T follicular helper cell (primary cell): Measurements from ENCODE around the gene ENTR1.
"Not testable (repeated sequence)": the region's sequence is repeated elsewhere in the genome, so short reads cannot be mapped to it uniquely, and the experiment has no call there.

Experiments used
- DNase-seq: peaks from one replicate; pipeline ENCODE4 v3.0.0-alpha.2; 2020; ENCODE audit warnings: low read depth

Gene ENTR1

DNA sequence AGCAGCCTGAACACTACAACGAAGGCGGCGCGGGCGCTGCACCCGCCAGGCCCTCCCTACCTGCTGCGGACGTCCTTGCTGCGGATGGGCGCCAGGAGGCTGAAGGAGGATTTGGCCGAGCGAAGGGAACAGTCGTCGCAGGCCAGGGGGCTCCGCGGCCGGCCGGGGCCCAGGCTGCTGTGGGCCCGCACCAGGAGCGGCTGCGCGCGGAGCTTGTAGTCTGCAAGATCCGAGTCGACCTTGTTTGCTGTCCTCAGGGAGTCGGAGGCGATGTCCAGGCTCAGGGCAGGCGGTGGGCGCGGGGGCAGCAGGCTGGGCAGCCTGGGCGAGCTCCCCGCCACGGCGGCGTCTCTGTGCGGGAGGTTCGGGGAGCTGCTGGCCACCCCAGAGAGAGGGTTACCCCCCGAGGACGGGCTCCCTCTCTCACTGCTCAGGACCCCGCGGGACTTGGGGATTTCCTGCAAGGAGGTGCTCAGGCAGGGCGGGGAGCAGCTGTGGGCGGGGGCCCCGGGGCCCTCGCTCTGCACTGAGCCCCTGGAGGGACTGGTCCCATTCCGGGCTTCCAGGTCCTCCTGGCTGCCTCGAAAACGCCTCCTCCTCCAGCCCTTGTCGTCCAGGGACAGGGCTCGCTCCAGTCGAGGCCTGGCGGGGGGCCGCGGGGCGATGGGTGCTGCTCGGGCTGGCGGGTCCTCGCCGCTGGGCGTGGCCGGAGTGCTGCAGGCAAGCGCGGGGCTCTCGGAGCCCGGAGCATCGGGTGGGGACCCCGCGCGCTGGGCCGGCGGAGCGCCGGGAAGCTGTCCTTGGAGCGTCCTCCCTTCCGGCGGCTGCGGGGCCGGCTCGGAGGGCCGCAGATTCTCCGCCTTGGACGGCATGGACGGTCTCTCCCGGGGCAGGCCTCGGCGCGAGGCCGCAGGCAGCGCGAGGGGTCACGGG, 28.4 kb upstream of the ENTR1 start:
- DNase-seq = peak; percentile 38

DNA sequence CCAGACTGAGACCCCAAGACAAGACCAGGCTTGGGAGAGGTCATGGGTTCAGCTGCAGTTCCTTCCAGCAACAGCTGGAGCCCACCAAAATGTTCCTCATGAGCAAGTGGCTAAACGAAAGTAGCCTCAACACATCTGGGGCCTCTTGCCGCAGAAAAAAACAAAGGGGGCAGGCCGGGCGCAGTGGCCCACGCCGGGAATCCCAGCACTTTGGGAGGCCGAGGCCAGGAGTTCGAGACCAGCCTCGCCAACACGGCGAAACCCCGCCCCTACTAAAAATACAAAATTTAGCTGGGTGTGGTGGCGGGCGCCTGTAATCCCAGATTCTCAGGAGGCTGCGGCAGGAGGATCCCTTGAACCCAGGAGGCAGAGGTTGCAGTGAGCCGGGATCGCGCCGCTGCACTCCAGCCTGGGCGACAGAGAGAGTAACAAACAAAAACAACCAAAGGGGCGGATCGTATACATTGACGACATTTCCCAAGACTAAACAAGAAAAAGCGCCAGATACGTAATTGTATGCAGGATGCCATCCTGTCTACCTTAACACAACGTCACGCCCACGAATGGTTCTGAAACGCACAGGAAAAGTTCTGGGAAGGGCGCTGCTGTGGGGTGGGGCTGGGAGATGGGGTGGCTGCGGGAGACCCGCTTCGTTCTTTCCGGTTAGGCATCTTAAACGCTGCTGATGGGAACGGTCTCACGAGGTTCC, 27.6 kb upstream of the ENTR1 start:
- DNase-seq = peak; percentile 18

DNA sequence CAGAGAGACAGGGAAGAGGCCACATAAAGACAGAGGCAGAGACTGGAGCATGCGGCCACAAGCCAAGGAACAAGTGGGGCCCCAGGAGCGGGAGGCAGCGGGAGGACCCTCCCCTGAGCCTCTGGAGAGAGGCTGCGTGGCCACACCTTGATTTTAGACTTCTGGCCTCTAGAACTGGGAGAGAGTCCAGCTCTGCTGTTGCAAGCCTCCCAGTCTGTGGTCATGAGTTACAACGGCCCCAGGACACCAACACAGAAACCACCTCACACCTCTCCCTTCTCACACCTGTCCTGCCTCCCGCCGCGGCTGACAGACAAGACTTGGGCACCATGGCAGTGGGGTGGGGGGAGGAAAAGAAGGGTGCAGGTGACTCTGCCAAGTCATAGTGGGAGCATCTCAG, 27.0 kb upstream of the ENTR1 start:
- DNase-seq = no peak

DNA sequence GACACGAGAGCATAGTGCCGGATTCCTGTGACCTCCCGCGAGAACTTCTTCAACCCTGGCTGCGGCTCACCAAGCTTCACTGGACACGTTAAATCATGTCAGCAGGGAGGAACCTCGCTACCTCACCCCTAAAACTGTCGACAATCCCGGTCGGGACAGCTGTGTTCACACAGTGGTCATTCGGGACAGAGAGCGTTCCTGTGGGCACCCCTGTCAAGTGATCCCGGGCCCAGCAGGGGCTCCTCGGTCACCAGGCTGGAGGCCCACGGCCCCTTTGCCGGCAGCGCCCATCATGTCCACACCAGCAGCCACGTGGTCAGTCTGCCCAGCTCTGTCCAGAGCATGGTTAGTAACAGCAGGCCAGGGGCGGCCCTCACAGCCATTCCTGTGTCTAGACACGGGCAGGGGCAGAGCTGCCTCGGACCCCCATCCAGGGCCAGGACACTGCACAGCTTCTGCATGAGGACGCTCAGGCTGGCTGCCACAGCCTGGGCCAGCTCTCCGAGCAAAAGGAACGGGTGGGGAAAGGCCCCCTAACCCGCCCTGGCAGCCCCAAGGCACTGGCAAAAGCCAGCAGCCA, 25.7 kb upstream of the ENTR1 start:
- DNase-seq = no peak

DNA sequence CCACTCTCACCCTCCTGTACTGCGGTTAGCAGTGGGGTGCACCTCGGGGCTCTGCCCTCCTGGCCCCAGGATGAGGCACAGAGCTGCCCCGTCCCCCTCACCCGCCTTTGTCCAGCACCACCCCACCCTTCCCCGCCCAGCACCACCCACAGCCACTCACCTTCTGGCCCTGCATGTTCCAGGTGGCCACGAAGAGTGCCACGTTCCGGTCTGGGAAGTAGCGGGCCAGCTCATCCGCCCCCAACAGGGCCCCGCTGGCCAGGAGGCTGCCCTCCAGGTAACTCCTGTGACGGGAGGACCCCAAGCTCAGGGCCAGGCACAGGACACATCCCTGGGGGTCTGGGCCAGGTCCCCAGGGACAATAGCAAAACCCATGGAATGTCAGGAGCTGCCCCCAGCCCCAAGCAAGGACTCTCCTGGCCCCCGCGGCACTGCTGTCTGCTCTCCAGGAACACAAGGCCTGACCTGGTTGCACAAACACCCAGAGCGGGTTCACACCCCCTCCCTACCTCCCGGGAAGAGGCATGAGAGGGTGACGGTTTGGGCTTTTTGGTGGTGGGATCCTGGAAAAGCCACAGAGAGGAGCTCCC, 24.3 kb upstream of the ENTR1 start:
- no peak for DNase-seq

DNA sequence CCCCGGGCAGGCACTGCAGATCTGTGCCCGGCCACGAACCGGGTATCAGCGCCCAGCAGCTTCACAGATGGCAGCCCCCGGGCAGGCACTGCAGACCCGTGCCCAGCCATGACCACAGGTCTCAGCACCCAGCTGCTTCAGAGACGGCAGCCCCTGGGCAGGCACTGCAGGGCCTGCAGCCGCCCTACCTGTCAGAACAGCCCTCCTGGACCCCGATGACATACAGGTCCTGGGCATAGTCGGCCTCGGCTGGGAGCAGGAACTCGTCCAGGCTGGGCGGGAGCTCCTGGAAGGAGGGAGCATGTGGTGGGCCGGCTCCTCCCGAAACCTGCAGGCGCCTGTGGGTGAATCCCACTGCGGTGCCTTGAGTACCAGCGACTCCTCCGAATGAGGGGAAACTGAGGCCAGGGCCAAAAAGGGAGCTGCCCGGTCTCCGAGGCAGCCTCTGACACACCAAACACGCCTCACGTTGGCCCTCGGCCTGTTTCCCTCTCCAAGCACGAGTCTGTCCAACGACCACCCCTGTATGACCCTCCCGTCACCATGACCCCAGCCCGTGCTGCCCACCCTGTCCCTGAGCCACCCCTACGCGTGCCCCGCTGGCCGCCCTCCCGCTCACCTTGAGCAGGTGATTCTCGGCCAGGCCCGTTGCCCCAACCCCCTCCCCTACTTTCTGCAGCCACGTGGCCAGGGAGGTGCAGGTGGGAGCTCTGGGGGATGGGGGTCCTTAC, 23.6 kb upstream of the ENTR1 start:
- DNase-seq = no peak

DNA sequence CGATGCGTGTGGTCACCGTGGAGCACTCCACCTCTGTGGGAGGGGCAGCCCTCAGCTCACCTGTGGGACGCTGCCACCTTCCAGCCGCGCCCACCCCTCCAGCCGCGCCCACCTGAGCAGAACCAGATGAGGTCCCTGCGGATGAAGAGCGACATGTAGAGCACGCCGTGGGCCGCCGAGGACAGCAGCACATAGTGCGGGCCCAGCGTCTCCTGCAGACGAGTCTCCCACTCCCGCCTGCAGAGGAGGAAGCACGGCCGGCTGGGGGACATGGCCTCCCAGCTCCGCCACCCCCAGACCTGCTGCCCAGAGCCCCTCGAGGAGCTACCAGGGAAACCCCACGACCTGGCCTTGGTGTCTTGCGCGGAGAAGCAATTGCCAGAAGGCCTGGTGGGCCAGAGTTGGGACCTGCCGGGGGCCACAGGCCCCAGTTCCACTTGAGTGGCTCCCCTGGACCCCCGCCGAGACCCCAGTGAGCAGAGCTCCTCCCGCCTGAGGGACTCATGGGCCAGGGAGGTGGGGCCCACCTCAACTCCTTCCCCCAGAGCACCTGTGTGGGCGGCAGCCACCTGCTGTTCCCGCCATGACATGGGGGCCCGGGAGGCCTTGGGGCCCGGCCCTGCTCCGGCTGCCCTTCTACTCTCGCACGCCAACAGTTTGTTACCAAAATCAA, 22.8 kb upstream of the ENTR1 start:
- no peak for DNase-seq

DNA sequence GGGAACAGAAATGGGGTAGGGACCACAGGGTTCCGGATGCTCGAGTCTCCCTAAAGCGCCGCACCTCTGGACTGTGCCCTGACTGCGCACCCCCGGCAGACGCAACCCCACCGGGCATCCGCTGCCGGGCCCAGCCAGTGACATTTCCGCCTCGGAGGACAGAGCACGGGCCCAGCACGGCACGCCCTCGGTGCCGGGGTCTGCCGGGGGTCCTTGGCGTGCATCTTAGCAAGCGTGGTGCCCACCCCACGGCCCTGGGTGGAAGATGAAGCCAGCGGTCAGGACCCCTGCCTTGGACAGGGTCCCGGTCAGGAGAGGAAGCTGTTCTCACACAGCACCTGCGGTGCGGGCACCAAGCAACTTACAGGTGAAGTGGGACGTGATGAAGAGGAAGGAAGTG, 22.2 kb upstream of the ENTR1 start:
- DNase-seq = no peak

DNA sequence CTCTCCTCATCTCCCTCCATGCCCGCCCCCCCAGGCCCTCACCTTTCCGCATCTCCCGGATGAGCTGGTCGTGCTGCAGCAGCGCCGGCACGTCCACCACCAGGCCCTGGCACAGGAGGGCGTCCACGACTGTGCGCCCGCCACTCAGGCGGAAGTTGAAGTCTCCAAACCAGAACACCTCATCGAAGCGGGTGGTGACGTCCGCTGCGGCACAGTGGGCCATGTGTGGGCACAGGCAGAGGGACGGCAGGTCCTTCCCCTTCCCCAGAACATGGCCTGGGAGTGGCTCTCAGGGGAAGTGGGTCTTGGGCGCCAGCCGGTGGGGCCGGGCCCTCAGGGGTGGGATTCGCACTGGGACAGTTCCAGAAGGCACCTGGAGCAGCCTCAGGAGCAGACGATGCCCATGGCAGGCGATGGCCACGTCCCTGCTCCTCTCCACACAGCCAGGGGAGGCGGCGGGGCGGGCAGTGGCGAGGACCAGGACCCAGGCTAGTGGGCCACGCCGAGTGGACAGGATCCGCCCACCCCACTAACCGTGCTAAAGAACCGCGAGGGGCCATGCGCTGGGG, 21.5 kb upstream of the ENTR1 start:
- no peak for DNase-seq

DNA sequence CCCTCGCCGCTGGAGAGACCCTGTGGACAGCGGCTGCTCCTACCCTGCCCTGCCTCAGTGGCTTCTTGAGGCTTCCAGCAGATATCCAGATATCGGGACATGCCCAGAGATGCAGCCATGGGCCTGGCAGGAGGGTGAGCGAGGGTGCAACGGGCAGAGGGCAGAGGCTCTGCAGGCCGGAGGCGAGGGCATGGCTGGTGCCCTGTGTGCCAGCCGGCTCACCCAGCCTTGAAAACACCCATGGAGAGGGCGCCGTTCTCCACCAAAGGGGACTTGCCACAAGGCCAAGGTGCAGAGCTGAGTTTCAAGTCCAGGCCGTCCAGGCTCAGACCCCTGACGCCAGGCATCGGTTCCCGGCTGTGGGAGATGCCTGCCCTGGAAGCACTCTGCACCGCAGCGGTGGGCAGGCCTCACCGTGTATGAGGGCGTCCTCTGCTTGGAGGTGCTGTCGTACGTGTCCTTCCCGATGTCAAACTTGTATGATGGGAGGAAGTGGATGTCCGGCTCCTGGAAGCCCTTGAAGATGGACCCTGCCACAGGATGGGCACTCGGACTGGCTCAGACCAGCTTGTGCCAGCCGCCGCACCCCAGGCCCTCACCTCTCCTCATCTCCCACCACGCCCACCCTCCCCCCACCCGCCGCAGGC, 20.3 kb upstream of the ENTR1 start:
- no peak for DNase-seq

DNA sequence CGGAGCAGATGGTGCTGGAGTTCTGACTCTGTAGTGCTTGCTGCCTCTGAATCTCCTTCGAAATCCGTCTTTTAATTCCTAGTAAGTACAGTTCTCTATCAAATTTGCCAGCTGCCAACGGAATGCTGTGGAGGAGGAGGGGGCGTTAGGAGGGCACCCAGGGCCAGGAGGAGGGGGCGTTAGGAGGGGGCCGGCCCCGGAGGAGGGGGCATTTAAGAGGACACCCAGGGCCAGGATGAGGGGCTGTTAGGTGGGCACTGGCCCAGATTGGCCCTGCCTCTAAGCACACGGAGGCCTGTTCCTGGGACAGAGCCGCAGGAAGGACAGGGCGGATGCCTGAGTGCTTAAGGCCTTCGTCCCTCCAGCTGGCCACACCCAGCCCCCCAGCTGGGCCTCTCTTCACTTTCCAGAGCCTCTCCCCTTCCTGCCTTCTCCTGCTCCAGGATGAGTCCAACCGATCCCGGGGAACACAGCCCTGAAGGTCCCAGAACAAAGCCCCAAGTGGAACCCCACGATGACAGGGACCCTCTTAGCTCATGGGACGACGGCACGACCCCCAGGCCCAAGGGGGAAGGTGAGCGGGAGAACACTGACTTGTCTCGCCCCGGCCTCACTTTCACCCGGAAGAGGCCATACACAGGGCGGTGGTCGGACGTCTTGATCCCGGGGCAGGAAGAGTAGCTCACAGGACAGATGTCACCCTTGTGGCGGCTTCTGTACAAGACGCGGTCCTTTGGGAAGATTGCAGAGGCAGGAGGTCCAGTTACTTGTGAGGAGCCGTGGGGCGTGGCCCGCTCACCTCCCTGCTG, 19.5 kb upstream of the ENTR1 start:
- DNase-seq = no peak

DNA sequence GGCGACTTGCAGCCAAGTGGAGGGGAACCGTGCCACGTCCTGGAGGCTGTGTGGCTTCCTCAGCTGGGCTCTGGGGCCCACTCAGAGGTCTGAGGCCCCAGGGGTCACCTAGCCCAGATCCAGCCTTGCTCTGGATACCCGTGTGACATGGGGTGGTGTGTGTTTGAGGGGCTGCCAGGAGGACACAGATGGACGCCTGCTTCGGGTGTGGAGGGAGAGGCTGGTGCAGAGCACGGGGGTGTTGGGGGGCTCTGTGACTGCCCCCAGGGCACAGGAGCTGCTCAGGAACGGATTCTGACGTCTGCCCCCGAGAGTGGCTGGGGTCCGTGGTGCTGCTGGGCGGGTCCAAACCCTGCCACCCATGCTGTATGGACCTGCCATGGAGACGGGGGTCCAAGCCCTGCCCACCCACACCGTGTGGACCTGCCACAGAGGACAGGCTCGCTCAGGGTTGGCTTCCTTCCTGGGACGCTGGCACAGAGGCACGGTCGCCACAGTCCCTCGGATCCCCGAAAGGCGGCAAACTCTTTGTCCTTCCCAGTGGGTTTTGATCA, 18.7 kb upstream of the ENTR1 start:
- DNase-seq = no peak

DNA sequence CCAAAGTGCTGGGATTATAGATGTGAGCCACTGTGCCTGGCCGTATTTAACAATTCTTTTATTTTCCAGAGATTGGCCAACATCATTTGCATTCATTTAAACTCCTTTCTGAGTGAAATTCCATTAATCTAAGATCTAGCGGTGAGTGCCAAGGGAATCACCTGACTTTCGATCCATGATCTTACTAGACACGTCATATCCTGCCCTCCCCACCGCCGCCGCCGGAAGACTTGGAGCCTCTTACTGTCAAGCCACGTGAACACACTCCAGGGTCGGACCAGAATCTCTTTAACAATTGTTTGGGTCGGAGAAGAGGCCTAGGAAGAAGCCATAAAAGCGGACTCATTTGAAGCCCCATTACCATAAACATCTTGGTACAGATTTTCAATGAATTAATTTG, 16.4 kb upstream of the ENTR1 start:
- DNase-seq = no peak

DNA sequence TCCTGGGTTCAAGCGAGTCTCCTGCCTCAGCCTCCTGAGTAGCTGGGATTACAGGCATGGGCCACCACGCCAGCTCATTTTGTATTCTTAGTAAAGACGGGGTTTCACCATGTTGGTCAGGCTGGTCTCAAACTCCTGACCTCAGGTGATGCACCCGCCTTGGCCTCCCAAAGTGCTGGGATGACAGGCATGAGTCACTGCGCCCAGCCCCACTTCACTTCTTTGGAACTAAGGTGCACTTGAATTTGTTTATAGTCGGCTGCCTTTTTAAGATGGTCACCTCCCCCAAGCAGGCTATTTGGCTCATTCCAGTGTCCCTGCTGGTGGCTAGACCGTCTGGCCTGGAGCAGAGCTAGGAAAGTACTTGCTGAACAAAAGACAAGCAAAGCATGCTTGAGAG, 15.0 kb upstream of the ENTR1 start:
- not testable (repeated sequence) for DNase-seq

DNA sequence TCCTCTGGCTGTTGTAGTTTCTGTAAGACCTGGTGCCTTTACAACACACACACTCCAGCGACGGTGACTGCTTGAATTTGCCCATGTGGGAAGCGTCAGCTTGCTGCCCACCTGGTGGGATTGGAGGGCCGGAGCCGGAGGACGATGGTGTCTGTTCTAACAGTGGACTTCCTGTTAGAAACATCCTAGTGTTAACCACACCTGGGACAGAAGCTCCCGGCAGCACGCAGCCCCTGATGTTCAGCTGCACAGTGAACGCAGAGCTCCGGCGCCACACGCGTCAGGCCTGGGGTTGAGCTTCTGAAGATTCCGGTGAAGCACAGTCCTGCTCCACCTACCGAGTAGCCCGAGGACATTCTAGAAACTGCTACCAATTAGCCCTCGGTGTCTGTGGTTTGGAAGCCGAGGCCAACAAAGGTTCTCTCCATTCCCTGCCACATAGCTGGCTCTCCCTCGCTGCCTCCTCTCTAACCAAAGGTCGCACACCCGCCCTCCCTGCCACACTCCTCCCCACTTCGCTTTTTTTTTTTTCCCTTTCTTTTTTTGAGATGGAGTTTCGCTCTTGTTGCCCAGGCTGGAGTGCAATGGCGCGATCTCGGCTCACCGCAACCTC, 14.4 kb upstream of the ENTR1 start:
- no peak for DNase-seq

DNA sequence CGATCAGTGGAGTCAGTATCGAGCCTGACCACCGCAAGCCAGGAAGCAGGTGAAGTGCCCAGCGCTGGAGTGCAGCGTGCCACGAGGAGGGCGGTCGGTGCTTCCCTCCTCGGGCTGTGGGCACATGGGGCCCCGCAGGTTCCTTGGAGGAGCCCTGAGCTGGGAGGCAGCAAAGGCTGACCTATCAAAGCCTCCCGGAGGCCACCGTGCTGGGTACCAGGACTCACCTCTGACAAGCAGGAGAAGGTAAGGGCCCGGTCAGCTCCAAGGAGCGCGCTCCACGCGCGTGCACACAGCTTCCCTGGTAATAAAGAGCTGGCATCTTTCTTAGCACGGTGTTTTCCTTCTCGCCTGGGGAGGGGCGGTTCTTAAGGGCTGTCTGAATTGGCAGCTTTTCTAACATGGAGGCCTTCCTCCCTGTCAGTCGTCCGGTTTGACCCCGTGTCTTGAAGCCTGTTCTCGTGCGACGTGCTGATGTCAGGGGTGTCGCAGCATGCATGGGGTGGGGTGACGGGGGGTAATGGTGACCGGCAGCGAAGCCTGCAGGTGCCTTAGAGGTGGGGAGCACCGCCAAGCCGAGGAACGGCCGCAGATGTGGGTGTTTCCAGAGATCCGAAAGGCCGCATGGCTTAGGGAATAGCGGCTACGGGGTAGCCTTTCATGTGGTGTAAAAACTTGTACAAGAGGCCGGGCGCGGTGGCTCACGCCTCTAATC, 13.2 kb upstream of the ENTR1 start:
- DNase-seq = no peak

DNA sequence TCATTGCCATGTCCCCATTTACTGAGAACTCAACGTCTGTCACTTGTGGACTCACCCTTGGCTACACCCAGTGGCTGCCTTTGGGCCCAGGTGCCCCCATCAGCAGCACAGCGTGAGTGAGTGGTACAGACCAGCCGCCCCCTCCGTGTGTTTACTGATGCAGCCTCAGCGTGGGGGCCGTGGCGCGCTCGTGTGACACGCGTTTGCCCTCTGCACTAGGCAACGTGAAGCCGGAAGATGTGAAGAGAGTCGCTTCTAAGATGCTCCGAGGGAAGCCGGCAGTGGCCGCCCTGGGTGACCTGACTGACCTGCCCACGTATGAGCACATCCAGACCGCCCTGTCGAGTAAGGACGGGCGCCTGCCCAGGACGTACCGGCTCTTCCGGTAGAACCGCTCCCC, 12.5 kb upstream of the ENTR1 start:
- no peak for DNase-seq

DNA sequence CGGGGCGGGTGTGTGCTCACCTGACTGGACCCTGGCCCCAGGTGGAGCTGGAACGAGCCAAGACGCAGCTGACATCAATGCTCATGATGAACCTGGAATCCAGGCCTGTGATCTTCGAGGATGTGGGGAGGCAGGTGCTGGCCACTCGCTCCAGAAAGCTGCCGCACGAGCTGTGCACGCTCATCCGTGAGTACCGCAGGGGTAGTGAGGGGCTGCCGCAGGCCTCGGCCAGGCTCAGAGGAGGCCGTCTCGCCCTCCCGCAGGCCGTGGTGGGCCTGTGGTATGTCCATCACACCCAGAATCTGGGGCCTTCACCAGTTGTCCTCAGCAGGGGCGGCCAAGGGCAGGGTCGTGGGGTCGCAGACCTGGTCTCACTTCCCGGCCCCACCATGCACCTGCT, 11.4 kb upstream of the ENTR1 start:
- no peak for DNase-seq
